HG03571 (cell line): ENCODE data around the gene CDC42EP1.

Source experiments
- ATAC-seq: cut with Tn5 transposase; IDR thresholded peaks from one replicate; pipeline ENCODE4 v1.9.1; 2021; ENCODE audit not compliant: unreplicated experiment

The CDC42EP1 gene

DNA sequence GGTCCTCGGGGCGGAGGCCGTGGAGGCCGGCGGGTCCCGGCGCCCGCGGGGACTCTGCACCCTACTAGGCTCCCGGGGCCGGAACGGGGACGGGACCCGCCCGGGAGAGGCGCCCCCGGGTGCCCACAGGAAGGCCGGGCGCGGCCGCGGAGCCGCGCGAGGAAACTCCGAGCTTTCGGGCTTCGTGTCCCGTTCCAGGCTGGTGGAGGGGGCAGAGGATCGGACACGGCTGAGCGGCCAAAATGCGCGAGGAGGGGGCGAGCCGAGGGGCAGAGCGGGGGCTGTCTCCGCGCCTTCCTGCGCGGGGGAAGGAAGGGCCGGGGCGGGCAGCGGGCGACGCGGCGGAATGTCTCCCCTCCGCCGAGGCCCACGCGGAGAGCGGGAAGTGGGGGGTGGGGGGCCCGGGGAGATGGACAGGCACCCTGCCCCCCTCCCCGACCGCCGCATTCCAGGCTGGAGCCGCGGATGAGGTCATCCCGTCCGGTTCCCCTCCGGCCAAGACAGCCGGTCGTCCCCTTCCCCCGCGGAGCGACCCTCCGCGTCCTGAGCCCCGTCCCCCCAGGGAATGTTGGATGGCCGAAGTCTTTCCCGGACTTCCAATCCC lies 430 bp downstream of the CDC42EP1 start:
- ATAC-seq, result no peak

DNA sequence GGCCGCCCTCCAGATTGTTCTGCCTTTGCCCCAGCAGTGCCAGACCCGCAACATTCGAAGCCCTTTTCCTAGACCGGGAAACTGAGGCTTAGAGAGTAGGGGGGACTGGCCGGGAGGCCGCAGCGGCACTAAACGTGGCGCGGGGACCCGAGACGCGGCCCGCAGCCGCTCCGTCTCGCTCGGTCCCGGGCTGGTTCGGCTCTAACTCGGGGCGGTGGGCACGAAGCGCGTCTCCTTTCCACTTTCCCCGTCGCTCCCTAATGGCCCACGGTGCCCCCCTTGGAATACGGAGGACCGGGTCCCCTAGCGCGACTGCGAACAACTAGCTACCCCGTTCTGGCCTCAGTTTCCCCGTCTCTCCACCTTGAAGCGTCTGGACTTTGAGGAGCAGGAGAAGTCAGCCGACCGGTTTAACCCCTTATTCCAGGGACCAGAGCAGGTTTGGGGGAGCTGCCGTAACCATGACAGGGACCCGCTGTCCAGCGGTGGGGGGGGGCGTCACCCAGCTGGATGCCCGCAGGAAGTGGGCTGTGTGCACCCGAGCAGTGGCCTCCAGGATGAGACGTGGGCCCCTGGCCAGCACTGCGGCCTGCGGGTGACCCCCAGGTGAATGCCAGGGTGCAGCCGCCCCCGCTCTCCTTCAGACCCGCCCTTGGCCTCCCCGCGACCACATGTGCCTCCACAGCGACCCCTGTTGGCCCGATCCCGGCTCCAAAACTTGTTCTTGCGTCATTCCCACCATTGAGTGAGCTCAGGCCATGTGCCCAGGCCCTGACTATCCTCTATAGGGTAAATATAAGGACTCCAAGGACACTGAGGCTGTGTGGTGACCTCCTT lies 1.1 kb downstream of the CDC42EP1 start:
- no peak for ATAC-seq

DNA sequence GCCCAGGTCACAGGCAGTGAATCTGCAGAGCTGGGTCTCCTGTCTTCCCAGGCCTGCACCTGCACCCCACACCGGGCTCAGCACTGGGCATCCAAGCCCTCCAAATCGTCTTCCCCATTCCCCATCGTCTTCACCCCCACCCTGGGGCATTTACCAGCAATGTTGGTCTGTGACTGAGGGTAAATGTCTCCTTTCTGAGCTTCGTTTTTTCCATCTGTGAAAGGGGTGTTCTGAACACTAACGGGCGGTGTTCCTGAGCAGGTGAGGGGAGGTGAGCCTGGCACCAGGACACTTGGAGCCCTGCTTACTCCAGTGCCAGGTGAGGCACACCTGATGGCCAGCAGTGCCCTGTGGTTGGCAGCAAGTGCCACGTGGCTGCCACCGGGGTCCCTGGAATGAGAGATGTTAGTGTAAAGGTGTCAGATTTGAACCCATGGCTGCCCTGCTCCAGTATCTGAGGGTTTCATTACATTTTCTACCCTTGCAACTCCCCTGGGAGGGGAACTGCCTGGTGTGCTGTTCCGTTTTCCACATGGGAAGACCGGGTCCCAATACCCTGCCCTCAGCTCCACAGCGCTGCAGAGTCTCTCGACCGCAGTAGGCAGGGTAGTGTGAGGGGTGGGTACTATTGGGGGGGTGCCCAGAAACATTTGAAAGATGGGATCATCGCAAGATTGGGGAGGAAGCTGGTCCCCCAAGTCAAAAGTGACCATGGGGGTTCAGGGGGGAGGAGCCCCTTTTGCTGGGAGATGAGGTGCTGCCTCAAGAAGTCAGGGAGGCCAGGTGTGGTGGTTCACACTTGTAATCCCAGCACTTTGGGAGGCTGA lies 2.0 kb downstream of the CDC42EP1 start:
- ATAC-seq, result no peak

DNA sequence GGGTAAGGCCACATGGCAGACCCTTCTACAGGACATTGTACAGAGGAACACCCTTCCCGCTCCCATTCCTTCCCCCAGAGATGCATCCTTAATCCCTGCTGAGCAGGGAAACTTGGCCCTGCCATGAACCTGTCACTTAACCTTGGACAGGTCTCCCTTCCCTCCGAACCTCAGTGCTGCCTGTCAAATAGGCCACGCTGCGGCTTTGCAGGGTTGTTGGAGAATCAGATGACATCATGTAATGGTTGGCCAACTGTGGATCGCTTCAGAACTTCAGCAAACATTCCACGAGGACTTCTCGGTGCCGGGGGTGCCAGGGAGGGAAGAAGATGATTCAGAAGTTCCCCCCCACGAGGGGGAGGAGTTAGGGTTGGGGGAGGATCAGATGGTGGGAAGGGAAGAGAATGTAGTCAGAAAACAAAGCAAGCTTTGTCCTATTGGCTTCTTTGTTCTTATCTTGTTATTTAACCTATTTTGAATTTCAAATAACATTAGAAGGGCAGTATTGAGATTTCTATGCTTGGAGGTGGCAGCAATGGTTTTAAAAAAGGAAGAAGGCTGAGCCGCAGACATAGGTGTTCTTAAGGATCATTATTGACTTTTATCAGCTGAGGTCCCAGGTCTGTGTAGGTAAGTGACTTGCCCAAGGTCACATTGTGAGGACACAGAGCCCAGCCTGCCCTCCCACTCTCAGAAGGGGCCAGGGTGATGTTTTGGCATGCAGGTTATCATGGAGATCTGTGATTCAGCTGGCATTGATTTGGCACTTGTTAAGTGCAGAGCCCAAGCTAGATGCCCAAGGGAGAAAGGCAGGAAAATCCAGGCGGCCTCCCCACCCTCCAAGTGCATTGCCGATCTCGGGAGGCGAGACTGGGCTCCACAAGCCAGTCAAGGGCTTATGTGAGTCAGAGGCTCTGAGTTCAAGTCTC lies 3.1 kb downstream of the CDC42EP1 start:
- ATAC-seq, result no peak

DNA sequence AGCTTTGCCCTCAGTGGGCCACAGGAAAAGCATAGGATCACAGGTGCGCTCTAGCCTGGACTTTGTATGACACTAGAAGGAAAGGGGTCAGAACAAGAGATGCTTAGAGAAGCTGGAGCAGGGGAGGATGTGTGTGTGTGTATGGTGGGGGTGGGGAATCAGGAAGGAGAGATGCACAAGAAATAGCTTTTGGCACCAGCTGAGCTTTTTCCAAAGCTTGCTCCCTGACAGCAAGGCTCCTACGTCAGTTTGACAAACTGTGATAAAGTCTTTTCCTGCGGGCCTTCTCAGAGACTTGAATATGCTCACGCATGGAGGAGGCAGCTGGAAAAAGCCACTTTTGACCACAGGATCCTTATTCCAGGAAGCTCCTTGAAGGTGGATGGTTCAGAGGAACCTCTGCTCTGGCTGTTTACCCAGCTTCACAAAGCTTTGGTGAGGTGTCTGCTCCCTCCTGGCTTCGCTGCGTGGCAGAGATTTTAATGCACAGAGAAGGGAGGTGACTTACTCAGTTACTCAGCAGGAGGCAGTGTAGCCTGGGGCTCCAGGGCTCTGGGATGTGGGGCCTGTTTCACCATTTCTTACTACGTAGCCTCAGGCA lies 3.9 kb downstream of the CDC42EP1 start:
- ATAC-seq, result no peak

- no peak for ATAC-seq
Observed at GRCh38 chr22:37565830-37566229, 5.5 kb downstream of the CDC42EP1 start.

DNA sequence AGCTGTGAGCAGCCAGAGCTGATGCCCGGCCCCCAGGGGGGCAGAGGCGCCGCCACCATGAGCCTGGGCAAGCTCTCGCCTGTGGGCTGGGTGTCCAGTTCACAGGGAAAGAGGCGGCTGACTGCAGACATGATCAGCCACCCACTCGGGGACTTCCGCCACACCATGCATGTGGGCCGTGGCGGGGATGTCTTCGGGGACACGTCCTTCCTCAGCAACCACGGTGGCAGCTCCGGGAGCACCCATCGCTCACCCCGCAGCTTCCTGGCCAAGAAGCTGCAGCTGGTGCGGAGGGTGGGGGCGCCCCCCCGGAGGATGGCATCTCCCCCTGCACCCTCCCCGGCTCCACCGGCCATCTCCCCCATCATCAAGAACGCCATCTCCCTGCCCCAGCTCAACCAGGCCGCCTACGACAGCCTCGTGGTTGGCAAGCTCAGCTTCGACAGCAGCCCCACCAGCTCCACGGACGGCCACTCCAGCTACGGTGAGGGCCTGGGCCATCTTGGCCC lies 6.1 kb downstream of the CDC42EP1 start:
- no peak for ATAC-seq

GRCh38 chr22:37566903-37567798 lies 6.9 kb downstream of the CDC42EP1 start:
- ATAC-seq, result no peak

DNA sequence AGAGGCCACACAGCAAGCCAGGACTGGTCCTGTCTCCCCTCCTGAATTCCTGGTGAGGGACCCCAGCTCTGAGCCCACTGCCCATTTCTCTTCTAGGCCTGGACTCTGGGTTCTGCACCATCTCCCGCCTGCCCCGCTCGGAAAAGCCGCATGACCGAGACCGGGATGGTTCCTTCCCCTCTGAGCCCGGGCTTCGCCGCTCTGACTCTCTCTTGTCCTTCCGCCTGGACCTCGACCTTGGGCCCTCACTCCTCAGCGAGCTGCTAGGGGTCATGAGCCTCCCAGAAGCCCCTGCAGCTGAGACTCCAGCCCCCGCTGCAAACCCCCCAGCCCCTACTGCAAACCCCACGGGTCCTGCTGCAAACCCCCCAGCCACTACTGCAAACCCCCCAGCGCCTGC lies 7.7 kb downstream of the CDC42EP1 start:
- ATAC-seq, result no peak

DNA sequence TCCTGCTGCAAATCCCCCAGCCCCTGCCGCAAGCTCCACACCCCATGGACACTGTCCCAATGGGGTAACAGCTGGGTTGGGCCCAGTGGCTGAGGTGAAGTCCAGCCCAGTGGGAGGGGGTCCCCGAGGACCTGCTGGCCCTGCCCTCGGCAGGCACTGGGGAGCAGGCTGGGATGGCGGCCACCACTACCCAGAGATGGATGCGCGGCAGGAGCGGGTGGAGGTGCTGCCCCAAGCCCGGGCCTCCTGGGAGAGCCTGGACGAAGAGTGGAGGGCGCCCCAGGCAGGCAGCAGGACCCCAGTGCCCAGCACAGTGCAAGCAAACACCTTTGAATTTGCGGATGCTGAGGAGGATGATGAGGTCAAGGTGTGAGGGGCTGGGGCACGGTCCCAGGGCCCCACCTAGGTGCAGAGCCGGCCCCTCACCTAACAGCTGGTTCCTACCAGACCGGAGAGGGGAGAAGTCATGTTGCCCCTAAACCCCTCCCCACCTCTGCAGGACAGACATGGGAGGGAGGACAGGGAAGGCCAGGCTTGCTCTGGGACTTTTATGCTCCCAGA lies 8.2 kb downstream of the CDC42EP1 start:
- ATAC-seq, result no peak

GRCh38 chr22:37569009-37569920 lies 9.0 kb downstream of the CDC42EP1 start:
- no peak for ATAC-seq

DNA sequence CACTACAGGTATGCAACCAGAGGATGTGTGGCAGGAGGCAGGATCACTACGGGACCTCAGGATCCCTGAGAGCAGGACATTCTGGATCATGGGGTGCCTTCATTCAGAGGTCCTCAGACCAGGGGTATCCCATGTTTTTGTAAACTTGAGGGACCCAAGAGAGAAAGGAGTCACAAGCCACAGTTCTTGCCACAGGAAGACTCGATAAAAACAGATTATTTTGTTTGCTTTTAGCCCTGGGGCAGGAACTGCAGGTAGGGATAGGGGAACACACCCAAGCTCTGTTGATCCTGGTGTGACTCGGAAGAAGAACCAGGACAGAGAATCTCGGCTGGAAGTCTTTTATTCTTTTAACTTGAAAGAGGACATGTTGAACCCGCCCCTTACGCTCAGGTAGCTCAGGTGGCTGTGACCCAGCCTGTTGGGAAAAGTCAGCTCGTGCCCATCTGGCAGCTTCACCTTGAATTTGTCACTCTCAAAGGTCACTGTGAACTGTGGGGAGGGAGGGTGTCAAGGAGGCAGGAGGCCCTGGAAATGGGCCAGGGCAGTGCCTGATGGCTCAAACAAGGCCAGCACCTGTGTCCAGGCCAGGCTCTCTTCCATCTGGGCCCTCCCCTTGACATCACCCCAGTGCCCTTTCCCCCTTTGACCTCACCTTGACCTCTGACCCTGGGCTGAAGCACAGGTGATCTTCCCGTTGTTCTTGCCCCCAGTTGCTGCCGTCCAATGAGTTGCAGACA lies 9.8 kb downstream of the CDC42EP1 start:
- ATAC-seq, result no peak

DNA sequence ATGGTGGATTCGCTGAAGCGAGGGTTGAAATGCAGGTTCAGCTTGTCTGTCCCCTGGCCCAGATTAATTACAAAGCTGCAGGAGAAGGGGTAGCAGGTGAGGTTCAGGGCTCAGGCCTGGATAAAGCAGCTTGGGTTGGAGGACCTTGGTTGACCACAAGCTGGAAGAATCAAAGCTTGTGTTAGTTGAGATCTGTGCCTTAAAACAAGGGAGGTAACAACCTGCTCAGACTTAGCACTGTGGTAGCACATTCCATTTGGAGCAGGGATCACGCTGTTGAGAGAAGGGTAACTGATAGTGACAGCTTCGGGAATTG lies 10.3 kb downstream of the CDC42EP1 start:
- ATAC-seq, result no peak

DNA sequence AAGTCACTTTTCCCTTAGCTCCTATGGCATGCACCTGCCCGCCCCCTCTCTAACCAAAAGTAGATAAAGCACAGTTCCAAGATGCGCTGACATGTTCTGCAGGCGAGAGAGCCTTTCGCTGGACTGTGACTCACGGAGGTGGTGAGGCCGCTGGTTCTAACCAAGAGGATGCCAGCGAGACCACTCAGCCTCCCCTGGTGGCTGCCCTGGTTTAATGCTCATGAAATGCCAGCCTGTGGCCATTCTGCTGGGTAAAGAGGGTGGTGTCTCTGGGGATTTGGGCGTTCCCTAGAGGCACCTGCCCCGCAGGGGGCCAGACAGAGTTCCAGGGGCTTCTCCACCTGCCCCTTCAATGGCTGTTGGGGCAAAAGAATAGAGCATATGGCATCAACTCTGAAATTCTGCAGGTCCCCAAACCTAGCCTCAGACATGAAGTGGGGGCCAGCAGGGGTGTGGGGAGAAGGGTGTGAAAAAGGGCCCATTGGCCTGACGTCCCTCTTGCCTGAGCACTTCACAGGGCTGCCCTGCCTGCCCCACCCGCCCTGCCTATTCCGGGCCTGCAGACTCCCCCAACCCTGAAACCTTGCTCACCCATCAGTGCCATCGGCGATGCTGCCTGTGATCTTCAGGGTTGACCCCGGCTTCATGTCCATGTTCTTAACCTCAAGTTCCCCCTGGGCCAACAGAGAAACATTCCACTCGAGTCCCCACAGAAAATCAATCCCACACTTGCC lies 11.1 kb downstream of the CDC42EP1 start:
- no peak for ATAC-seq

GRCh38 chr22:37571992-37572373 lies 11.7 kb downstream of the CDC42EP1 start:
- ATAC-seq, result no peak

- ATAC-seq, result no peak
Observed at GRCh38 chr22:37575490-37576003, 15.3 kb downstream of the CDC42EP1 start.
